Measurements from ENCODE around the gene GIT2.

GRCh38 chr12:109951136-109951535 lies 45.0 kb downstream of the GIT2 start:
- TF ChIP-seq CTCF (IDR thresholded peaks at IDR 0.05) = no peak
- TF ChIP-seq POLR2A (IDR thresholded peaks at IDR 0.05; ENCODE audit: low read depth) = no peak

Measured in esophagus muscularis mucosa (tissue), 3 donors.